Activated CD4-positive, CD25-positive, alpha-beta regulatory T cell treated with anti-CD3 and anti-CD28 coated beads, Interleukin-2, amount 50 U/mL, for 16 hours (primary cell): ENCODE data around the gene P4HB.

Experiments
- DNase-seq: peaks from one replicate; pipeline ENCODE4 v3.0.0-alpha.2; 2020; ENCODE audit warnings: low read depth, low spot score

P4HB gene

DNA sequence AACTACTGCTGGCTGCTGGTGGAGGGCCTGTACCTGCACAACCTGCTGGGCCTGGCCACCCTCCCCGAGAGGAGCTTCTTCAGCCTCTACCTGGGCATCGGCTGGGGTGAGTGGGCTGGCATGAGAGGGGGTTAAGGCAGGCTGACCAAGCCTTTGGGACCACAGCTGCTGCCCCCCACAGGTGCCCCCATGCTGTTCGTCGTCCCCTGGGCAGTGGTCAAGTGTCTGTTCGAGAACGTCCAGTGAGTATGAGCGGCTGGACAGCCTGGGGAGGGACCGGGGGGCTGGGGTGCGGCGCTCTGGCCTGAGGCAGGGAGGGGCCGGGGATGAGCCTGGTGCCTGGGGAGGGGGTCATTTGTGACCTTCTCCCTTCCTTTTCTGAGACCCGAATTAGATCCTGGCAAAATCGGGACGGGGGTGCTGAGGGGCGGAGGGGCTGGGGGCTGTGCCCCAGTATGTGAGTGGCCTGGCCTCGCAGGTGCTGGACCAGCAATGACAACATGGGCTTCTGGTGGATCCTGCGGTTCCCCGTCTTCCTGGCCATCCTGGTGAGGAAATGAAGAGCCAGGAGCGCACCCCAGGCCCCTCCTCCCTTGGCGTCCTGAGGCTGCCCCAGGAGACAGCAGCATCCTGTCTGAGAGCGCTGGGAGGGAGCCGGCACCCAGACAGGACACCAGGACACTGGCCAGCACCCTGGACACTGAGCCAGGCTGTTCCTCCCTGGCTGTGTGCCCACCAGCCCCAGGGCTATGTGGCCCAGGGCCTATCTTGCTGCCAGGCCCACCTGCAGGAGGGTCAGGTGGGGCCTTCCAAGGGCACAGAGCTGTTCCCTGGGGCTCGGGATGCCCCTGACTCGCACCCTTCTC is 48.4 kb downstream of the P4HB start:
- no peak for DNase-seq

DNA sequence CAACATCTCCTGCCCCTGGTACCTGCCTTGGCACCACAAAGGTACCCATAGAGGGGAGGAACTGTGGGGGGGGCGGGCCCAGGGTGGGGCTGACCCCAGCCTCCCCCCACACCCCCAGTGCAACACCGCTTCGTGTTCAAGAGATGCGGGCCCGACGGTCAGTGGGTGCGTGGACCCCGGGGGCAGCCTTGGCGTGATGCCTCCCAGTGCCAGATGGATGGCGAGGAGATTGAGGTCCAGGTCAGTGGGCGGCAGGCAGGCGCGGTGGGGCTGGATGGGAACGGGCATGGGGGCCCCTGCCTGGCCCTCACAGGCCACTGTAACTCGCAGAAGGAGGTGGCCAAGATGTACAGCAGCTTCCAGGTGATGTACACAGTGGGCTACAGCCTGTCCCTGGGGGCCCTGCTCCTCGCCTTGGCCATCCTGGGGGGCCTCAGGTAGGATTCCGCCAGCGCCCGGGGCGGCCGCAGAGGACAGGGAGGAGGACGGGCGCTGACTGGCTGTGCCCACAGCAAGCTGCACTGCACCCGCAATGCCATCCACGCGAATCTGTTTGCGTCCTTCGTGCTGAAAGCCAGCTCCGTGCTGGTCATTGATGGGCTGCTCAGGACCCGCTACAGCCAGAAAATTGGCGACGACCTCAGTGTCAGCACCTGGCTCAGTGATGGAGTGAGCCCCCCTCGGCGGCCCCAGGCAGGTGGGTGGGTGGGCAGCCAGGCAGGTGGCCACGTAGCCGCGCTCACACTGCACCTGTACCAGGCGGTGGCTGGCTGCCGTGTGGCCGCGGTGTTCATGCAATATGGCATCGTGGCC is 49.2 kb downstream of the P4HB start:
- DNase-seq, result no peak

DNA sequence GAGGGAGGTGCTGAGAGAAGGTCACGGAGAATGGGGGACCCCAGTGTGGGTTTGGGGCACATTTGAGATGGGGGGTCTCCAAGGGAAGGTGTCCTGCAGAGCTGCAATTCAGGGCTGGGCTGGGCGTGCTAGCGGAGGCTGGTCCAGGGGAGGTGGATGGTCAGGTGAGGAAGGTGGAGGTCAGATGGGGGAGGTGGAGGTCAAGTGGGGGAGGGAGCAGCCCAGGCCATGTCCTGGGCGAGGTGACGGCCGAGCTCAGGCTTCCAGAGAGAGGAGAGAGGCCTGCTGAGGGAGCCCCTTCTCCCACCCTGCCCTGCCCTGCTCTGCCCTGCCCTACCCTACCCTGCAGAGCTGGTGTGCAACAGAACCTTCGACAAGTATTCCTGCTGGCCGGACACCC is 49.9 kb downstream of the P4HB start:
- DNase-seq, result no peak

DNA sequence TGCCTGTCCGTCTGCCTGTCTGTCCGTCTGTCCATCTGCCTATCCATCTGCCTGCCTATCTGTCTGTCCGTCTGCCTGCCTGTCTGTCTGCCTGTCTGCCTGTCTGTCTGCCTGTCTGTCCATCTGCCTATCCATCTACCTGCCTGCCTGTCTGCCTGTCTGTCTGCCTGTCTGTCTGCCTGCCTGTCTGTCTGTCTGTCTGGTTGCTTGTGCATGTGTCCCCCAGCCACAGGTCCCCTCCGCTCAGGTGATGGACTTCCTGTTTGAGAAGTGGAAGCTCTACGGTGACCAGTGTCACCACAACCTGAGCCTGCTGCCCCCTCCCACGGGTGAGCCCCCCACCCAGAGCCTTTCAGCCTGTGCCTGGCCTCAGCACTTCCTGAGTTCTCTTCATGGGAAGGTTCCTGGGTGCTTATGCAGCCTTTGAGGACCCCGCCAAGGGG is 50.8 kb downstream of the P4HB start:
- DNase-seq, result no peak

DNA sequence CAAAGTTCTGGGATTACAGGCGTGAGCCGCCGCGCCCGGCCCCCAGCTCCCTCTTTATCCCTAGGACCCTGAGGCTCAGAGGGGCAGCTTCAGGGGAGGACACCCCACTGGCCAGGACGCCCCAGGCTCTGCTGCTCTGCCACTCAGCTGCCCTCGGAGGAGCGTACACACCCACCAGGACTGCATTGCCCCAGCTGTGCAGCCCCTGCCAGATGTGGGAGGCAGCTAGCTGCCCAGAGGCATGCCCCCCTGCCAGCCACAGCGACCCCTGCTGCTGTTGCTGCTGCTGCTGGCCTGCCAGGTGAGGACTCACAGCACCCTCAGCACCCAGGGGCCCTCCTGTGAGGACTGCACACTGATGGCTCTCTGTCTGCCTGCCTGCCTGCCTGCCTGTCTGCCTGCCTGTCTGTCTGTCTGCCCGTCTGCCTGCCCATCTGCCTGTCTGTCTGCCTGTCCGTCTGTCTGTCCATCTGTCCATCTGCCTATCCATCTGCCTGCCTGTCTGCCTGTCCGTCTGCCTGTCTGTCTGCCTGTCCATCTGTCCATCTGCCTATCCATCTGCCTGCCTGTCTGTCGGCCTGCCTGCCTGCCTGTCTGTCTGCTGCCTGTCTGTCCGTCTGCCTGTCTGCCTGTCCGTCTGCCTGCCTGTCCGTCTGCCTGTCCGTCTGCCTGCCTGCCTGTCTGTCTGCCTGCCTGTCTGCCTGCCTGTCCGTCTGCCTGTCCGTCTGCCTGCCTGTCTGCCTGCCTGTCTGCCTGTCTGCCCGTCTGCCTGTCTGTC is 51.4 kb downstream of the P4HB start:
- DNase-seq, result no peak

DNA sequence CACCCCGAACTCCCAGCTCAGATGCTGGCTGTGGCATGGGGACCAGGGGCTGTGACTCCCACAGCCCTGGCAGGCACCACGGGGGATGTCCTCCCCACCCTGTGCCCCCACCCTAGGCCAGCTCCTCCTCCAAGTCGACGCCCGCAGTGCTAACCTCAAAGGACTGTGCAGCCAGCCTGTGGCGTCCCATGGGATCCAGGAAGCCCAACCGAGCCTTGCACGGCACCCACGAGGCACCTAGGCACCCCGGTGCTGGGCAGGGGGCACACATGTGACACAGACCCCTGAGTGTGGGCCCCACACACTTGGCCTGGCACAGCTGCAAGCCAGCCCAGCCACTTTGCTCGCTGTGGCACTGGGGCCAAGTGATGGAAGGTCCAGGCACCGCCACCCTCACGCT is 52.5 kb downstream of the P4HB start:
- no peak for DNase-seq

DNA sequence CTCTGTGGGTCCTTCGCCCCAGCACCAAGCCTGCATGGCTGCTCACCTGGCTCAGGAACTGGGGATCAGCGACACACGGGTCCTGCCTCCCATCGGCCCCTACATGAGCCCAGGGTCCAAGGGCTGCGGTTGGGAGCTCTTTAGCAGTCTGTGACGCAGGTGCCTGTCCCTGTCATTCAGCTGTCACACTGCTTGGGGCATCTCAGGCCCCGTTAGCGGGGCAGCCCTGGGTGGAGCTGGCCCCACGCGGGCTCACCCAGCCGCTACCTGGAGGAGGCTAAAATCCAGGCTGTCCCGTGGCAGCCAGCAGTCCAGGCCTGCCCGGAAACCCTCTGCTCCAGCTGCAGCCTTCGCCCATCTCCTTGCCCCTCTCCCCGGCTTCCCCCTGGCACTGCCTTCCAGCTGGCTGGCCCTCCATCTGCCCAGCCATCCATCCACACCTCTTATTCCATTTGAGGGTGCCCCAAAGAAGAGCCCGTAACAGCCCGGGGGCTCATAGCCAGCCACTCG is 53.1 kb downstream of the P4HB start:
- no peak for DNase-seq

DNA sequence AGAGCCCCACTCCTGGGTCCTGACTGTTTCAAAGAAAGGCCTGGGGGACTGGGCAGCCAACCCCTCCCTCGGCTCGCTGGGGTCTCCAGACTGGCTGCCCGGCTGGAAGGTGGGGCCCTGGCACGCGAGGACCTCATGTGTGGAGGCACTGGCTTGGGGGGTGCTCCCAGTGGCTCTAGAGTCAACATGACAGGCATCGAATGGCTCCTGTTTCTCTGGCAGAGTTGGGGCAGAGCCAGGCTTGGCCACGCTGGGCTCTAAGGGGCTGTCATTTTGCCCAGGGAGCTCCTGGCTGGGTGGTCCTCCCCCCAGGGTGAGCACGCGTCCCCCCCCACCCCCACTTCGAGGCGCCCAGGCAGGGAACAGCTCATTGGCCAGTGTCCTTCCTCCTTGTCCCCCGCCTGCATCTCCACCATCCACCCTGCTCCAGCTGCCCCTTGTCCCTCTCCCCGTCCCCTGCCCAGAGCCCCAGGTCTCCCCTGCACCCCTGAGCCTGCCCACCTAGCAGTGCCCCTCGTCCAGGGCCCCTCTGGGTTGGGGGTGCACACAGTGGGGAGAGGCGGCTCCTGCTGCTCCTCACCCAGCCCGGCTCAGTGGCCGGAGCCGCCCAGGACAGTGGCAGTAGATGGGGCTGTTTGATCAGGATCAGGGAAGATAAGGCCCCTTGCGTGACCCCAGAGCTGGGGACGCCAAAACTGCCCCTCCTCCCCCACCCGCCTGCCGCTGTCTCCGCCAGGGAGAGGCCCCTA is 53.7 kb downstream of the P4HB start:
- DNase-seq, result no peak

DNA sequence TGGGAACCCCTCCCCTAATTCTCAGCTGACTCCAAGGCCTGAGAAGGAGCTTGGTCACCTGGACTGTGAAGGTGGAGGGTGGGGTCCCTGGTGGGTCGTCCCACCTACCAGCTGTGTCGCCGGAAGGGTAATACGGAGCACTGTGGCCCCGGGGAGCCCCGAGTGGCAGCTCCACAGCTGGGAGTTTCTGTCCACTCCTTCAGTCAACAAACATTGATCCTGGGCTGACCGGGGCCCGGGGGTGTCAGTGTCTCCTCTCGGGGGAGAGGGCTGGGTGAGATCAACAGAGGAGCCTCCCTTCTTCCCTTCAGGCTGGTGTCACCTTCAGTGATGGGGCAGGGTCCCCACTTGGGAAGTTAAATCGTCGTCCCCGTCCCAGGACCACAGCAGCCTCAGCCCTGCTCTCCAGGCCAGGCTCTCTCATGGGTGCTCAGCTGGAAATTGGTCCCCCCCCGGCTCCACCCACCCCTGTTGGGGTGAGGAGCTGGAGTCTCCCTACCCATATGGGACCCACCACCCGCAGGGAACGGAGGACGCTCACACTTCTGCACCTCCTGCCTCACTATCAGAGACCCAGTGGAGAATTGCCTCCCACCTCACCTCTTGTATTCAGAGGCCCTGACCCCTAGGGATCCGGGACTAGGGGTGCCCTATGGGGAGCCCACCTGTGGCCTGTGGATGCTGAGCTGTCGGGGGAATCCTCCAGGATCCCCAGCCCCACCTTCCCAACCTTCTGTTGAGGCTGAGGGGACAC is 54.5 kb downstream of the P4HB start:
- no peak for DNase-seq

DNA sequence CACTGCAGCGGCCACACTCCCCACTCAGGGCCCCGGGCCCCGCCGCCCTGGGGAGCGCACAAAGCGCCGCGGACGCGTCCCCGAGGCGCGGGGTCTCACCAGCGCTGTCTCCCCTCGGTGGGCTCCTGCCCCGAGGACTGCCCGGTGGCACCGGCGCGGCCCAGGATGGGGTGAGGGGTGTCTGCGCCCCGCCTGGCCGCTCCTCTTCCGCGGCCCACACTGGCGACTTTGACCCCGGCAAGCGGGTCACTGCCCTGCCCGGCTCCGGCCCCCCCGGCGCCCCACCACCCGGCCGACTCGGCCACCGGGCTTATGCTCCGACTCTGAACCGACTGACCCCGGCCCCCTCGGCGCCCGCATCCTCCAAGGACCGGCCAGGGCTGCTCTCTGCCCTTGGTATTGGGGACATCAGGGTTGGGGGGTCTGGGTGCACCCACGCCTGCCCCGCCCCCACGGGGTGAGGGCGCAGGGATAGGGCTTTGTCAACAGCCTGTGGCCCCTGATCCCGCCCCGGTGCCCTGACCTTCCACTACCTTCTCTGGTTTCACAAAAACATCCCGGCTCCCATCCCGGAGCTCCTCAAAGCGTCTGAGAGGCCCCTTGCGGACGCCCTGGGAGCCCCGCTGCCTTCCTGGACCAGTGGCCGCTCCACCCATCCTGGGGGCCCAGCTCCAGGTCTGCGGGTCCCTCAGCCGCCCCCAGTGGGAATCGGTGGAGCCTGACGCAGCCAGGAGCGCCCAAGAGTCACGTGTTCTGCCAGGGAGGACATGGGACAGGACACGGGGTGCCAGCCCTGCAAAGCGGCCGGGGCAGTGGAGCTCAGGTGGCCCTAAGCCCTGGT is 55.6 kb downstream of the P4HB start:
- no peak for DNase-seq

DNA sequence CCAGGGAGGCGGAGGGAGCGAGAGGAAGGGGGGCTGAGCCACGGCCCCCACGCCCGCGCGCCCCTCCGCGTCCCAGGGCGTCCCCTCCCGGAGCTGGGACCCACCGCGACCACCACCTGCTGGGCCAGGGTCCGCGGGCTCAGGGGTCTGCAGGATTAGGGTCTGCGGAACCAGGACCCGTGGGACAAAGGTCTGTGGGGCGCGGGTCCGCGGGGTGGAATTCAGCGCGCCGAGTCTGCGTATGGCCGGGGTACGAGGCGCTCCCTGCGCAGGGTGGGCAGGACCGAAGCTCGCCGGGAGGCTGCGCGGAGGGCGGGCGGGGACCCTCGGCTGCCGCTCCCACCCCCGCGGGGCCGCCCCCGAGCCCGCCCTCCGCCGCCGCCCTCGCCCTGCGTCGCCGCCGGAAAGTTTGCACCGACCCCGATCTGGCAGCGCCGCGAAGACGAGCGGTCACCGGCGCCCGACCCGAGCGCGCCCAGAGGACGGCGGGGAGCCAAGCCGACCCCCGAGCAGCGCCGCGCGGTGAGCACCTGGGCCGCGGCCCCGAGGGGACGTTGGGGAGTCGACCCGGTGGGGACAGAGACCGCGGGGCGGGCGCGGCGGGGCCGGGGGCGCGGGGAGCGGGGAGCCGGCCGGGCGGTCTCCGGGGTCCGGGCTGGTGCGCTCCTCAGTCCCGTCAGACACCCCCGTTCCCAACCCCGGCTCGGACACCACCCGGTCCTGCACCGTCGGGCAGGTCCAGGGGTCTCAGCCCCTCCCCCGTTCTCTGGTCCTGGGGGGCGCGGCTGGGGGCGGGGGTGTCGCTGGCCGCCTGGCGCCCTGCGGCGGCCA is 56.4 kb downstream of the P4HB start, which contains the start of gene GCGR:
Gene GCGR (plus strand): TSS at position 423 of the 831 bp plus-strand sequence. CDS start 4,869 bp downstream, outside the sequence.
- DNase-seq, result no peak

DNA sequence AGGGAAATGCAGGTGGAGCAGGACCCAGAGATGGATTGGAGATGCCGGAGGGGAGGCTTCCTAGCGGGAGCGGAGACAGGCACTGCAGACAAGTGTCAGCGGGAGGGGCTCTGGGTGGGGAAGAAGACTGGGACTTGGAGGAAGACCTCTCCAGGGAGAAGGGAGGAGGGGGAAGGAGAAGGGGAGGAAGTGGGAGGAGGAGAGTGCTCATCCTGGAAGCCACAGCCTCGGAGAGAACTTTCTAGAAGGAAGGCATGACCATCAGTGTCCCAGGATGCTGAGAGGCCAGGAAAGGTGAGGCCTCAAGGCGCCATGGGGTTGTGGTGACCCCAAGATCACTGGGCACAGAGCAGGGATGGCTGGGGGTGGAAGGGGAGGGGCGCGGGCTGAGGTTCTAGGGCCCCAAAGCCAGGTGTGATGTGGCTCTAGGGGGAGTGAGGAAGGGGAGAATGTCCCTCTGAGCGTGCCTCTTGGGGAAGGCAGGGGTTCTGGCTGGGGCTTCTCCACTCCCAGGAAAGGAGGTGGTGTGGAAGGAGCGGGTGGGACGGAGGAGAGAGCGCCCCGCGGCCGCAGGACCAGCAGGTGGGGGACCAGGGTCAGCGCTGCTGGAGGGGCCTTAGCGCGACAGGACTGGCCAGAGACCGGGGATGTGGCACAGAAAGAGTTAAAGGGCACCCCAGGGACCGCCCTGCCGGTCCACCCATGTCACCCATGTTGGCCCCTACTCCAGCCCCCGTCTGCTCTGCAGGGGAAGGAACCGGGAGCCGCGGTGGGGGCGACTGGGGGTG is 57.3 kb downstream of the P4HB start:
- no peak for DNase-seq

DNA sequence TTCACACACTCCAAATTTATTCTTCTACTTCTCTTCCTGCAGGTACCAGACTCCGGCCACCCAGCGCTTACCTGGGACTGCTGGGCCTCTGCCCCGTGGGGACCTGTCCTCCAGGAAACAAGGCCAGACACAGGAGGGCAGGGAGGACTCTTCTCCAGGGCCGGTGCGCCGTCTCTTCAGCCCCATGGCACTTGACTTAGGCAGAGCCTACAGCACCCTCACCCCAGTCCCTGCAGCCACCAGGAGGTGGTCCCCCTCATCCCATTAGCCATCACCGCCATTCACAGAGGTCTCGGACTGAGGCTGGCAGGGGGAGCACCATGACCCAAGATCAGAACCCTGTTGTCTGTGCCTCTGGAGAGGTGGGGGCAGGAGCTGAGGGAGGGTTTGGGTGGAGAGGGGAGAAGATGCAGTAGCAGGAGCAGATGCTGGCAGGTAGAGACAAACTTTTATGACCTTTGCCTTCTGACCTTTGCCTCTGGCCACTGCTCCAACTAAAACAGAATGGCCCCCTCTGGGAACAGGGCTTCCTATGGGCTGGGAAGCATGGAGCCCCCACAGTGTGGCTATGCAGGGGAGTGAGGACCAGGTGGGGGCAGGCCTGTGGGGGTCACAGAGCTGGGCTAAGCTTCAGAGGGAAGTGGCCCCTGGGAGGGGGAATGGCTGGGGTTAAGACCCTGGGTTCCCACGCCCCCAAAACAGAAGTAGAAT is 58.1 kb downstream of the P4HB start:
- DNase-seq, result no peak

DNA sequence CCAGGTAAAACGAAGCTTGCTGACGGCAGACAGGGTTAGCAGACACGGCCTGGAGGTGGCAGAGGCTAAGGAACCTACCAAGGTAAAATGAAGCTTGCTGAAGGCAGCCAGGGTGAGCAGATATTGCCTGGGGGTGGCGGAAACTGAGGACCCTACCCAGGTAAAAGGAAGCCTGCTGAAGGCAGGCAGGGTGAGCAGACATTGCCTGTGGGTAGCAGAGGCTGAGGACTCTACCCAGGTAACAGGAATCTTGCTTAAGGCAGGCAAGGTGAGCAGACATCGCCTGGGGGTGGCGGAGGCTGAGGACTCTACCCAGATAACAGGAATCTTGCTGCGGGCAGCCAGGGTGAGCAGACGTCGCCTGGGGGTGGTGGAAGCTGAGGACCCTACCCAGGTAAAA is 59.0 kb downstream of the P4HB start:
- DNase-seq, result no peak

DNA sequence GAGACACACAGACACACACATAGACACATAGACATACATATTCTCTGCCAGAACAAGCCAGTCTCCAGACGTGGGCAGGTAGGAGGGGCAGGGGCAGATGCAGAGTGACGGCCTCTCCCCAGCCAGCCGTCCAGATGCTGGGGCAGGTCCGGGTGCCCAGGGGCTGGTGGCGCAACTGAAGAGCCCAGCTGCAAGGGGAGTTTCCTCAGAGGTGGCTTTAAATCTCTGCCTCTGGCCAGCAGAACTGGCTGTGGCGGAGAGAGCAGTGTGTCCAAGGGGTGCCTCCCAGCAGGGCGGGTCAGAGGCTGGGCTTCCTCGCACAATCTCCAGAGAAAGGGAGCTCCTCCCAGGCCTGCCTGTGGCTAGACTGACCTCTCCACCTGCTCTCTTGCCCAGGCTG is 65.8 kb downstream of the P4HB start:
- no peak for DNase-seq

DNA sequence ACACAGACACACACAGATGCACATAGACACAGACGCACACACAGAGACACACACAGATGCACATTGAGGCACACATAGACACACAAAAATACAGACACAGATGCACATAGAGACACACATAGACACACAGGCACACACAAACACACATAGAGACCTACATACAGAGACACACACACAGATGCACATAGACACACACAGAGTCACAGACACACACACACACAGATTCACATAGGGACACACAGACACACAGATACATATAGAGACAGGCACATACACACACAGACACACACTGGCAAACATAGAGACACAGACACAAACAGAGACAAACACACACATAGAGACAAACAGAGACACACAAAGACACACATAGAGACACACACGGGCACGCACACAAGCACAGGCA is 66.3 kb downstream of the P4HB start:
- no peak for DNase-seq
